DND-41 (cell line): ENCODE results near the gene SAMD8.

ENCODE experiments used
- EZH2 ChIP-seq: IDR thresholded peaks from 3 replicates; pipeline ENCODE4 v1.6.1; 2012; ENCODE audit warnings: borderline replicate concordance, low read depth, mild to moderate bottlenecking, moderate library complexity, low read length, inconsistent platforms; ENCODE audit not compliant: severe bottlenecking
- TF ChIP-seq, protein P1 (sequence below): IDR thresholded peaks from 2 replicates; pipeline ENCODE4 v1.5.1; 2012; ENCODE audit warnings: borderline replicate concordance, low read length, moderate library complexity, mild to moderate bottlenecking; ENCODE audit not compliant: poor library complexity, severe bottlenecking; ENCODE audit errors: extremely low read depth

DNA sequence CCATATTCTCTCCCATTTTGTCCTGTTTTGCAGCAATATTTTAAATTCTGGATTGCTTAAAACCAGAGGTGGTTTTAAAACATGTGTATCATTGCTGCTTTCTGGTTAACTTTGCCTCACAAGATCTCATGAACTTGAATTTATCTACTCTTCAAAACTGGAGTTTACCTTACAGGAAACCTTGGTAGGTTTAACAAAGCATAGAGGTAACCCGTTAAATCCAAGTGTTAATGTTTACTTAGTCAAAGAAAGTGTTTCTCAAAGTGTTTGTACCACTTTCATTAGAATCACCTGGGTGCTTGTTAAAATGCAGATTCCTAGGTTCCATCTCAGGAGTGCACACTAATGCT, 55.1 kb downstream of the SAMD8 start:
- TF ChIP-seq, protein P1, sequence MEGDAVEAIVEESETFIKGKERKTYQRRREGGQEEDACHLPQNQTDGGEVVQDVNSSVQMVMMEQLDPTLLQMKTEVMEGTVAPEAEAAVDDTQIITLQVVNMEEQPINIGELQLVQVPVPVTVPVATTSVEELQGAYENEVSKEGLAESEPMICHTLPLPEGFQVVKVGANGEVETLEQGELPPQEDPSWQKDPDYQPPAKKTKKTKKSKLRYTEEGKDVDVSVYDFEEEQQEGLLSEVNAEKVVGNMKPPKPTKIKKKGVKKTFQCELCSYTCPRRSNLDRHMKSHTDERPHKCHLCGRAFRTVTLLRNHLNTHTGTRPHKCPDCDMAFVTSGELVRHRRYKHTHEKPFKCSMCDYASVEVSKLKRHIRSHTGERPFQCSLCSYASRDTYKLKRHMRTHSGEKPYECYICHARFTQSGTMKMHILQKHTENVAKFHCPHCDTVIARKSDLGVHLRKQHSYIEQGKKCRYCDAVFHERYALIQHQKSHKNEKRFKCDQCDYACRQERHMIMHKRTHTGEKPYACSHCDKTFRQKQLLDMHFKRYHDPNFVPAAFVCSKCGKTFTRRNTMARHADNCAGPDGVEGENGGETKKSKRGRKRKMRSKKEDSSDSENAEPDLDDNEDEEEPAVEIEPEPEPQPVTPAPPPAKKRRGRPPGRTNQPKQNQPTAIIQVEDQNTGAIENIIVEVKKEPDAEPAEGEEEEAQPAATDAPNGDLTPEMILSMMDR, result no peak
- TF ChIP-seq EZH2, result no peak
